ENCODE results near the gene GTF2E1. TPM values are rescaled to one million over a fixed set of nuclear protein-coding genes. Genes with fewer than 3 reads are reported as not detected.

GTF2E1 gene
- total and polyA plus RNA-seq, 2 donors (not counting 1 experiment from before 2014, with no cell fraction given): 11.5 to 15.7 TPM

- Histone ChIP-seq H3K9ac (ENCODE audit: insufficient read depth, low read length) (no peak overlapping the region), H3K4me3 (replicated peaks in 1 of 4; ENCODE audit: control extremely low read depth in 1 of 4, insufficient read depth in 1 of 4, low read depth in 3 of 4, low read length in 4 of 4) (no peak overlapping the region), H2AFZ (ENCODE audit: low read length) (no peak overlapping the region), H3K9me3 (ENCODE audit: control insufficient read depth, insufficient read depth, low read depth, low read length) (no peaks in the 10 kb centered on the region), H4K20me1 (ENCODE audit: control insufficient read depth, extremely low read depth, insufficient read depth, low read length) (no peaks in the 10 kb centered on the region), H3K4me1 (ENCODE audit: control insufficient read depth, extremely low read depth, insufficient read depth, low read length) (no peaks in the 10 kb centered on the region), H3K27ac (ENCODE audit: insufficient read depth, low read length) (no peak overlapping the region), H3K27me3 (ENCODE audit: control insufficient read depth, insufficient read depth, low read length) (no peaks in the 10 kb centered on the region), H3K36me3 (ENCODE audit: control insufficient read depth, insufficient read depth, low read length) (no peaks in the 10 kb centered on the region), H3K79me2 (ENCODE audit: control insufficient read depth, insufficient read depth, low read length) (peaks cover 2% of the 10 kb centered on the region), H3K4me2 (ENCODE audit: extremely low read depth, insufficient read depth, low read length) (no peak overlapping the region)
- DNase-seq (ENCODE audit: low read depth in 2 of 2): no peak
- TF ChIP-seq CTCF (conservative IDR thresholded peaks at IDR 0.05 in 1 of 2, IDR thresholded peaks at IDR 0.05 in 1 of 2; ENCODE audit: low read depth in 1 of 2, low read length in 2 of 2) (no peak), EZH2 (IDR thresholded peaks at IDR 0.05; ENCODE audit: low read length, missing control alignments) (no peak)
These were observed 28.3 kb downstream of the GTF2E1 start for GRCh38 chr3:120770891-120771290.

- Histone ChIP-seq H3K27ac (ENCODE audit: insufficient read depth, low read length) (no peak overlapping the region), H3K27me3 (ENCODE audit: control insufficient read depth, insufficient read depth, low read length) (no peaks in the 10 kb centered on the region), H3K9ac (ENCODE audit: insufficient read depth, low read length) (no peak overlapping the region), H4K20me1 (ENCODE audit: control insufficient read depth, extremely low read depth, insufficient read depth, low read length) (no peaks in the 10 kb centered on the region), H3K79me2 (ENCODE audit: control insufficient read depth, insufficient read depth, low read length) (no peaks in the 10 kb centered on the region), H2AFZ (ENCODE audit: low read length) (no peak overlapping the region), H3K4me2 (ENCODE audit: extremely low read depth, insufficient read depth, low read length) (no peak overlapping the region), H3K36me3 (ENCODE audit: control insufficient read depth, insufficient read depth, low read length) (peaks cover 2% of the 10 kb centered on the region), H3K4me3 (replicated peaks in 1 of 4; ENCODE audit: control extremely low read depth in 1 of 4, insufficient read depth in 1 of 4, low read depth in 3 of 4, low read length in 4 of 4) (no peak overlapping the region), H3K9me3 (ENCODE audit: control insufficient read depth, insufficient read depth, low read depth, low read length) (no peaks in the 10 kb centered on the region), H3K4me1 (ENCODE audit: control insufficient read depth, extremely low read depth, insufficient read depth, low read length) (no peaks in the 10 kb centered on the region)
- no peak for TF ChIP-seq CTCF (conservative IDR thresholded peaks at IDR 0.05 in 1 of 2, IDR thresholded peaks at IDR 0.05 in 1 of 2; ENCODE audit: low read depth in 1 of 2, low read length in 2 of 2)
- no peak for TF ChIP-seq EZH2 (IDR thresholded peaks at IDR 0.05; ENCODE audit: low read length, missing control alignments)
- DNase-seq (ENCODE audit: low read depth in 2 of 2): no peak
These were observed 29.5 kb downstream of the GTF2E1 start for GRCh38 chr3:120772081-120772480.

GRCh38 chr3:120773932-120774331, 31.4 kb downstream of the GTF2E1 start:
- DNase-seq (ENCODE audit: low read depth in 2 of 2): peak in 1 of 2 donors; percentile 87
- Histone ChIP-seq H3K27me3 (ENCODE audit: control insufficient read depth, insufficient read depth, low read length) (no peaks in the 10 kb centered on the region), H3K27ac (ENCODE audit: insufficient read depth, low read length) (no peak overlapping the region), H4K20me1 (ENCODE audit: control insufficient read depth, extremely low read depth, insufficient read depth, low read length) (no peaks in the 10 kb centered on the region), H2AFZ (ENCODE audit: low read length) (no peak overlapping the region), H3K4me1 (ENCODE audit: control insufficient read depth, extremely low read depth, insufficient read depth, low read length) (no peaks in the 10 kb centered on the region), H3K79me2 (ENCODE audit: control insufficient read depth, insufficient read depth, low read length) (no peaks in the 10 kb centered on the region), H3K9me3 (ENCODE audit: control insufficient read depth, insufficient read depth, low read depth, low read length) (no peaks in the 10 kb centered on the region), H3K4me2 (ENCODE audit: extremely low read depth, insufficient read depth, low read length) (no peak overlapping the region), H3K9ac (ENCODE audit: insufficient read depth, low read length) (no peak overlapping the region), H3K4me3 (replicated peaks in 1 of 4; ENCODE audit: control extremely low read depth in 1 of 4, insufficient read depth in 1 of 4, low read depth in 3 of 4, low read length in 4 of 4) (no peak overlapping the region), H3K36me3 (ENCODE audit: control insufficient read depth, insufficient read depth, low read length) (peaks cover 2% of the 10 kb centered on the region)
- TF ChIP-seq CTCF (conservative IDR thresholded peaks at IDR 0.05 in 1 of 2, IDR thresholded peaks at IDR 0.05 in 1 of 2; ENCODE audit: low read depth in 1 of 2, low read length in 2 of 2): no peak
- TF ChIP-seq EZH2 (IDR thresholded peaks at IDR 0.05; ENCODE audit: low read length, missing control alignments): no peak

Data from fibroblast of lung (primary cell).